Nucleus accumbens (tissue), 56 donors: ENCODE results near the gene DSP.

Experiments
- DNase-seq, 56 donors: peaks; one replicate each; lab custom pipeline; 2025; lab: John Stamatoyannopoulos, UW

The DSP gene

GRCh38 chr6:7537565-7538174 lies 3.8 kb upstream of the DSP start:
- no peak for DNase-seq

- no peak for DNase-seq
These were observed 3.0 kb upstream of the DSP start for GRCh38 chr6:7538484-7538883.

GRCh38 chr6:7540595-7540994 lies 876 bp upstream of the DSP start:
- no peak for DNase-seq

- DNase-seq, result no peak
These were observed 798 bp downstream of the DSP start for GRCh38 chr6:7542065-7542873.

GRCh38 chr6:7542874-7543624 lies 1.6 kb downstream of the DSP start:
- no peak for DNase-seq

GRCh38 chr6:7543789-7544424 lies 2.4 kb downstream of the DSP start:
- no peak for DNase-seq

GRCh38 chr6:7544597-7544996 lies 3.1 kb downstream of the DSP start:
- DNase-seq, result no peak

- no peak for DNase-seq
These were observed 4.0 kb downstream of the DSP start for GRCh38 chr6:7545316-7546019.

GRCh38 chr6:7546020-7546369 lies 4.5 kb downstream of the DSP start:
- no peak for DNase-seq

GRCh38 chr6:7546383-7546782 lies 4.9 kb downstream of the DSP start:
- no peak for DNase-seq

- DNase-seq, result no peak
These were observed 5.4 kb downstream of the DSP start for GRCh38 chr6:7546896-7547295.

- DNase-seq, result no peak
These were observed 5.8 kb downstream of the DSP start for GRCh38 chr6:7547315-7547714.

GRCh38 chr6:7550433-7550801 lies 8.9 kb downstream of the DSP start:
- no peak for DNase-seq

- DNase-seq, result no peak
These were observed 13.2 kb downstream of the DSP start for GRCh38 chr6:7554533-7555275.

GRCh38 chr6:7555671-7556070 lies 14.2 kb downstream of the DSP start:
- DNase-seq, result no peak

- no peak for DNase-seq
These were observed 15.1 kb downstream of the DSP start for GRCh38 chr6:7556394-7557106.

GRCh38 chr6:7557652-7558051 lies 16.2 kb downstream of the DSP start:
- DNase-seq, result no peak

GRCh38 chr6:7558781-7559180 lies 17.3 kb downstream of the DSP start:
- DNase-seq, result no peak

GRCh38 chr6:7559196-7559595 lies 17.7 kb downstream of the DSP start:
- DNase-seq, result no peak
